ENCODE results near the gene RYR1. TPM values are rescaled to one million over a fixed set of nuclear protein-coding genes. Genes with fewer than 3 reads are reported as not detected.
"Not testable (repeated sequence)": the region's sequence is repeated elsewhere in the genome, so short reads cannot be mapped to it uniquely, and the experiment has no call there.

RYR1 gene
- total RNA-seq, 2 experiments from 2014 or later: 0.42 to 0.83 TPM

DNA sequence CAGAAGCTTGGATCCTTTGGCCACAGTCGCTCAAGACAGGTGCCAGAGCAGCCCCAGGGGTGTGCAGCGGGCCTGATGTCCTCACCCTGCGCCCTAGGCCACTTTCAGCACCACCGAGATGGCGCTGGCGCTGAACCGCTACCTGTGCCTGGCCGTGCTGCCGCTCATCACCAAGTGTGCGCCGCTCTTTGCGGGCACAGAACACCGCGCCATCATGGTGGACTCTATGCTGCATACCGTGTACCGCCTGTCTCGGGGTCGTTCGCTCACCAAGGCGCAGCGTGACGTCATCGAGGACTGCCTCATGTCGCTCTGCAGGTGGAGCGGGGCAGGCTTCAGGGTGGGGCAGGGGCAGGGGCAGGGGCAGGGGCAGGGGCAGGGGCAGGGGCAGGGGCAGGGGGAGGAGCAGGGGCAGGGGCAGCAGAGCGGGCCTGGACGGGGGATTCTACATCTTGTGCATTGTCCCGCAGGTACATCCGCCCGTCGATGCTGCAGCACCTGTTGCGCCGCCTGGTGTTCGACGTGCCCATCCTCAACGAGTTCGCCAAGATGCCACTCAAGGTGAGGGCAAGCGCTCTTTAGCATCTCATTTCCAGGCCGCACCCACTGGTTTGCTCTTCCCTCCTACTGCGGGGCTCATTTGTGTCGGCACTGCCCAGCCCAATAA lies 69.1 kb downstream of the RYR1 start:
- no peaks in the 10 kb centered on the region for H3K36me3 Mint-ChIP-seq (ENCODE audit: low read depth)
- ChIA-PET CTCF (no interaction called here), POLR2A (interaction anchor here (0.6 kb wide), 1 partner anchor 10 kb away, joined by 3 read pairs; no protein-coding TSS in a partner anchor)
- no peaks in the 10 kb centered on the region for H3K9me3 Mint-ChIP-seq (ENCODE audit: insufficient read depth)
- H3K4me1 Mint-ChIP-seq (ENCODE audit: low read depth): peaks cover 3% of the 10 kb centered on the region
- DNase-seq (no peak), ATAC-seq (no peak)
- no peak overlapping the region for H3K27ac Mint-ChIP-seq
- peaks cover 5% of the 10 kb centered on the region for H3K27me3 Mint-ChIP-seq (ENCODE audit: low read depth)
- no peak overlapping the region for H3K4me3 Mint-ChIP-seq

DNA sequence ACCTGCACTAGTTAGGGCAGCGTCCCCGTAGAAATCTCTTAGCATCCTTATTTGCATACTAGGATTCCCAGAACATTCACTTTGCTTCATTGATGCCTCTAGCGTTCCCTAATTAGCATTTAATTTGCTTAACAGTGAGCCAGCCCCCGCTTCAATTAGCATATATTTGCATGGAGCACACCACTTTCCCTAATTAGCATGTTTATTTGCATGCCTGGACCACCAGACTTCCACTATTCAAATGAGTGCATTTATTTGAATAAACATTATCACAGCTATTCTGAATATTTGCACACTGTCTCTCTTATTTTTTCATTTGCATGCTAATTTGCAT lies 69.6 kb downstream of the RYR1 start:
- DNase-seq (no peak), ATAC-seq (no peak)
- Mint-ChIP-seq H3K36me3 (ENCODE audit: low read depth) (no peaks in the 10 kb centered on the region), H3K4me1 (ENCODE audit: low read depth) (peaks cover 3% of the 10 kb centered on the region), H3K27me3 (ENCODE audit: low read depth) (peaks cover 7% of the 10 kb centered on the region), H3K27ac (no peak overlapping the region), H3K9me3 (ENCODE audit: insufficient read depth) (no peaks in the 10 kb centered on the region), H3K4me3 (no peak overlapping the region)
- POLR2A ChIA-PET: interaction anchor here (0.6 kb wide), 1 partner anchor 10 kb away, joined by 3 read pairs; no protein-coding TSS in a partner anchor
- CTCF ChIA-PET: interaction anchor here (0.7 kb wide), 1 partner anchor 422 kb away, joined by 3 read pairs; no protein-coding TSS in a partner anchor

DNA sequence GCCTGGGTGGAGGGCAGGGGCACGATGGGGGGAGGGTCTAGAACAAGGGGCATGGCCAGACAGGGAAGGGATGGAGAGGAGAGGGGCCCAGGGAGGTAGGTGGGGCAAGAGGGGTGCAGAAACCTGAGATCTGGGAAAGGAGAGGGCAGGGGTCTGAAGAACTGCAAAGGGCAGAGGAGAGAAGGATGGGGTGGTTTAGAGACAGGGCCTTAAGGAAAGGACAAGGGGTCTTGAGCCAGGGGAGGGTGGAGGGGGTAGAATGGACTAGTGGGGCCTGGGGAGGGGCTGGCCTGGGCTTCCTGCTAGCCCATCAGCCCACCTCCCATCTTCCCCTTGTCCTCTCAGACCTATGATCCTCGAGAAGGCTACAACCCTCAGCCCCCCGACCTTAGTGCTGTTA lies 72.5 kb downstream of the RYR1 start:
- POLR2A ChIA-PET: no interaction called here
- CTCF ChIA-PET: interaction anchor here (0.7 kb wide), 1 partner anchor 103 kb away, joined by 3 read pairs; the partner anchor contains the start of gene FAM98C
- no peak for DNase-seq

DNA sequence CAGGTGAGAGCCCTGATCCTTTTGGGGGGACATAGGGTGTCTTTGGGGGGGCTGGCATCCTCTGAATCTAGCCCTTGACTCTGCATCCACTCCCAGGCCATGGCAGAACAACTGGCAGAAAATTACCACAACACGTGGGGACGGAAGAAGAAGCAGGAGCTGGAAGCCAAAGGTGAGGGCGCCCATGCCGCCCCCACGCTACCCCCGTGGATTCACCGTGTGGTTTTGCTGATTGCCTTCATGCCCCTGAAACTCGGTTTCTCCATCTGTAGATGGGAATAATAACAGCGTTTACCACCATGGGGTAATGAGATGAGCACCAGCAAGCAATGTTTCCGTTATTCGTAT lies 72.9 kb downstream of the RYR1 start:
- no peaks in the 10 kb centered on the region for H3K9me3 Mint-ChIP-seq (ENCODE audit: insufficient read depth)
- H3K4me3 Mint-ChIP-seq: no peak overlapping the region
- no peaks in the 10 kb centered on the region for H3K36me3 Mint-ChIP-seq (ENCODE audit: low read depth)
- peaks cover 23% of the 10 kb centered on the region for H3K27me3 Mint-ChIP-seq (ENCODE audit: low read depth)
- POLR2A ChIA-PET: no interaction called here
- peaks cover 3% of the 10 kb centered on the region for H3K4me1 Mint-ChIP-seq (ENCODE audit: low read depth)
- no peak overlapping the region for H3K27ac Mint-ChIP-seq
- ATAC-seq (no peak), DNase-seq (no peak)
- CTCF ChIA-PET: interaction anchor here (0.7 kb wide), 1 partner anchor 104 kb away, joined by 3 read pairs; the partner anchor contains the start of gene FAM98C

More for the DNA sequence above, 72.5 kb downstream of the RYR1 start:
- Mint-ChIP-seq H3K36me3 (ENCODE audit: low read depth) (no peaks in the 10 kb centered on the region), H3K9me3 (ENCODE audit: insufficient read depth) (no peaks in the 10 kb centered on the region), H3K4me1 (ENCODE audit: low read depth) (peaks cover 3% of the 10 kb centered on the region), H3K27me3 (ENCODE audit: low read depth) (peaks cover 21% of the 10 kb centered on the region), H3K27ac (no peak overlapping the region), H3K4me3 (no peak overlapping the region)
- ATAC-seq: no peak

DNA sequence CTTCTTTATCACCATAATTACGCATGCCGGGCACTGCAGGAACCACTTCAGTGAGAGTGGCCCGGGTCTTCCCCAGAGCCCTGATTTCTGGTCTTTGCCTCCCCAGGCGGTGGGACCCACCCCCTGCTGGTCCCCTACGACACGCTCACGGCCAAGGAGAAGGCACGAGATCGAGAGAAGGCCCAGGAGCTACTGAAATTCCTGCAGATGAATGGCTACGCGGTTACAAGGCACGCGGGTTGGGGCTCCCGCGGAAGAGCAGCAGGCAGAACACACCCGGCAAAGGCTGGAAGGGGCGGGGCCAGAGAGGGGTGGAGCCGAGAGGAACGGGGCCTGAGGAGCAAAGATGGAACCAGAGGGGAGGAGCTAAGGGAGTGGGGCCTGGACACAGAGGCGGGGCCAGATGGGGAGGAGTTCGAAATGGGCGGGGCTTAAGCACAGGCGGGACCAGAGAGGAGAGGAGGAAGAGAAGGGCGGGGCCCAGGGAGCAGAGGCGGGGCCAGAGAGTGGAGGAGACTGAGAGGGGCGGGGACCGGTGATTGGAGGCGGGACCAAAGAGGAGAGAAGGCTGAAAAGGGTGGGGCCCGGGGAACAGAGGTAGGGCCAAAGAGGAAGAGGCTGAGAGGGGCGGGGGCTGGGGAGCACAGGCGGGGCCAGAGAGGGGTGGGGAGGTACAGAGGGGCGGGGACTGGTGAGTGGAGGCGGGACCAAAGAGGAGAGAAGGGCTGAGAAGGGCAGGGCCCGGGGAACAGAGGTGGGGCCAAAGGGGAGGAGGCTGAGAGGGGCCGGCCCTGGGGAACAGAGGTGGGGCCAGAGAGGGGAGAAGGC lies 73.4 kb downstream of the RYR1 start:
- CTCF ChIA-PET: interaction anchor here (0.7 kb wide), 1 partner anchor 104 kb away, joined by 3 read pairs; the partner anchor contains the start of gene FAM98C
- Mint-ChIP-seq H3K4me1 (ENCODE audit: low read depth) (peaks cover 3% of the 10 kb centered on the region), H3K27ac (no peak overlapping the region), H3K27me3 (ENCODE audit: low read depth) (peaks cover 27% of the 10 kb centered on the region), H3K9me3 (ENCODE audit: insufficient read depth) (no peaks in the 10 kb centered on the region), H3K36me3 (ENCODE audit: low read depth) (no peaks in the 10 kb centered on the region), H3K4me3 (no peak overlapping the region)
- POLR2A ChIA-PET: no interaction called here
- DNase-seq: peak; percentile 82
- ATAC-seq: peak; percentile 77

DNA sequence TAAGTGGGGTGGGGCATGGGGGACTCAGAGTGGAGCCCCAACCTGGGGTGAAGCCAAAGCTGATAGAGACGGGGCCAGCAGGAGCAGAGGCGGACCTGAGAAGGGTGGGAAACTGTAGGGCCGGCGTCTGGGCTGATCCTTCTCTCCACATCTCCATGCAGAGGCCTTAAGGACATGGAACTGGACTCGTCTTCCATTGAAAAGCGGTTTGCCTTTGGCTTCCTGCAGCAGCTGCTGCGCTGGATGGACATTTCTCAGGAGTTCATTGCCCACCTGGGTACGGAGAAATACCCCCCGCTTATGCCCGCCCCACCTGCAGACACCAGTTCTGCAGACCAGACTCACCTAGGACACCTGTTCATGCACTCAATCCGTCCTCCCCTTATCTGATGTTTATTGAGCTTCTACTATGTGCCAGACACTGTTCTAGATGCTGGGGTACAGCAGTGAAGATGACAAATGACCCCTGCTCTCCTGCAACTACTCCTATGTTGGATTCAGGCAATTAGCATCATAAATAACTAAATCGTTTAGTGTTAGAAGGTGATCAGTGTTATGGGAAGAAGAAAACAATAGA lies 74.1 kb downstream of the RYR1 start:
- ChIA-PET POLR2A (no interaction called here), CTCF (no interaction called here)
- Mint-ChIP-seq H3K4me3 (no peak overlapping the region), H3K4me1 (ENCODE audit: low read depth) (peaks cover 6% of the 10 kb centered on the region), H3K36me3 (ENCODE audit: low read depth) (no peaks in the 10 kb centered on the region), H3K9me3 (ENCODE audit: insufficient read depth) (no peaks in the 10 kb centered on the region), H3K27ac (no peak overlapping the region), H3K27me3 (ENCODE audit: low read depth) (peaks cover 27% of the 10 kb centered on the region)
- no peak for DNase-seq
- ATAC-seq: no peak

DNA sequence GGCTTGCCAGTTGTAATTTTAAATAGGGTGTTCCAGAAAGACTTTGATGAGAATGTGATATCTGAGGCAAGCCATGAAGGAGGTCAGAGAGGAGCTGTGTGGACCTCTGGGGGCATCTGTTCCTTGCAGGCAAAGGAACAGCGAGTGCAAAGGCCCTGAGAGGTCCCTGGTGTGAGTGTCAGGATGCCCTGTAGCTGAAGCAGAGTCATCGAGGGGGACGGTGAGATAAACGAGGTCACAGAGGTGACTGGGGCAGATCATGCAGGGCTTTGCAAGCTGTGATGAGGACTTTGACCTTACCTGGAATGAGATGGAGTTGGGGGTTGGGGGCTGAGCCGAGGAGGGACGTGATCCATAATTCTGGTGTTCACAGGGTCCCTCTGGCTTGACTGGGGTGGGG lies 75.0 kb downstream of the RYR1 start:
- no peak overlapping the region for H3K27ac Mint-ChIP-seq
- no peaks in the 10 kb centered on the region for H3K9me3 Mint-ChIP-seq (ENCODE audit: insufficient read depth)
- H3K4me3 Mint-ChIP-seq: no peak overlapping the region
- no peak for ATAC-seq
- peaks cover 12% of the 10 kb centered on the region for H3K4me1 Mint-ChIP-seq (ENCODE audit: low read depth)
- CTCF ChIA-PET: interaction anchor here (1.1 to 2.1 kb wide), 2 partner anchors 105 to 126 kb away, joined by 3 to 8 read pairs; partner anchors contain the start of gene FAM98C
- DNase-seq: no peak
- POLR2A ChIA-PET: no interaction called here
- H3K27me3 Mint-ChIP-seq (ENCODE audit: low read depth): peaks cover 27% of the 10 kb centered on the region
- no peaks in the 10 kb centered on the region for H3K36me3 Mint-ChIP-seq (ENCODE audit: low read depth)

DNA sequence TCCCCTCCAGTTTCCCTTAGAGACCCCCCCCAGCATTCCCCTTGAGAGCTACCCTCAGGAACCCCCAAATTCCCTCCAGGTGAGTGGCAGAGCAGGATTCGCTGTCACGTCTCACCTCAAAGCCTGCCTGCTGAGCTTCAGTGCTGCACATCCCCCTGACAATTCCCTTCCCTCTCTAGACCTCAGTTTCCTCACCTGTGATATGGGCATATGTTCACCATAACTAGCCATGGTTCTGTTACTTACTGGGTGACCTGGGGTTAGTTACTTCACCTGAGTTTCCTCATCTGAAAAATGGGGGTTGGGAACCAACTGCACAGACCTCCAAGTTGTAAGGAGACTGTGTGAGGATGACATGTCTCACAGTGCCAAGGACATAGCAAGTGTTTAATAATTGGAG lies 75.5 kb downstream of the RYR1 start:
- Mint-ChIP-seq H3K9me3 (ENCODE audit: insufficient read depth) (no peaks in the 10 kb centered on the region), H3K27ac (no peak overlapping the region), H3K36me3 (ENCODE audit: low read depth) (no peaks in the 10 kb centered on the region), H3K4me1 (ENCODE audit: low read depth) (peaks cover 17% of the 10 kb centered on the region), H3K27me3 (ENCODE audit: low read depth) (peaks cover 27% of the 10 kb centered on the region), H3K4me3 (no peak overlapping the region)
- DNase-seq (no peak), ATAC-seq (no peak)
- ChIA-PET CTCF (interaction anchor here (1.1 to 2.1 kb wide), 2 partner anchors 106 to 126 kb away, joined by 3 to 8 read pairs; partner anchors contain the start of gene FAM98C), POLR2A (no interaction called here)

DNA sequence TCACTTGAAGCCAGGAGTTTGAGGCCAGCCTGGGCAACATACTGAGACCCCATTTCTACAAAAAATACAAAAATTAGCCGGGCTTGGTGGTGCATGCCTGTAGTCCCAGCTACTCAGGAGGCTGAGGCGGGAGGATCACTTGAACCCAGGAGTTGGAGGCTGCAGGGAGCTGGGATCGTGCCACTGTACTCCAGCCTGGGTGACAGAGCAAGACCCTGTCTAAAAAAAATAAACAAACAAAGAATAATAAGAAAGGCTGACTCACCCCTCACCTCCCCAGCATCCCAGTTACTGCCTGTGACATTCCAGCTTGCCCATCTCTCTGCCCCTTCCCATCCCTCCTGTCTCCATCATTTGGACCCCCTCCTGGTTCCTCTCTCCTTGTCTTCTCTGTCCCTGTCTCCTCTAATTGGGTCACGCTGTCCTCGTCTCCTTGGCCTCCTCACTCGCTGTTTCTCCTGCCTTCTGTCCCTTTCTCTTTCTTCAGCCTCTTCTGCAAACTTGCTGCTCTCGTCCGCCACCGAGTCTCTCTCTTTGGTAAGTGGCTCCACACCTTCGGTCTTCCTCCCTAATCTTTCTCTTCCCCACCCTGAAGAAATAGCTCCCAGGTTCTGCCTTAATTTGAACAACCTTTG lies 77.7 kb downstream of the RYR1 start:
- no peak for DNase-seq
- no peaks in the 10 kb centered on the region for H3K9me3 Mint-ChIP-seq (ENCODE audit: insufficient read depth)
- ATAC-seq: no peak
- H3K4me3 Mint-ChIP-seq: no peak overlapping the region
- ChIA-PET CTCF (interaction anchor here (1.1 to 1.6 kb wide), 2 partner anchors 108 to 123 kb away, joined by 3 read pairs; partner anchors contain the start of gene FAM98C), POLR2A (no interaction called here)
- peaks cover 22% of the 10 kb centered on the region for H3K27me3 Mint-ChIP-seq (ENCODE audit: low read depth)
- no peaks in the 10 kb centered on the region for H3K36me3 Mint-ChIP-seq (ENCODE audit: low read depth)
- peaks cover 31% of the 10 kb centered on the region for H3K4me1 Mint-ChIP-seq (ENCODE audit: low read depth)
- peak overlapping the region; percentile 5 for H3K27ac Mint-ChIP-seq

DNA sequence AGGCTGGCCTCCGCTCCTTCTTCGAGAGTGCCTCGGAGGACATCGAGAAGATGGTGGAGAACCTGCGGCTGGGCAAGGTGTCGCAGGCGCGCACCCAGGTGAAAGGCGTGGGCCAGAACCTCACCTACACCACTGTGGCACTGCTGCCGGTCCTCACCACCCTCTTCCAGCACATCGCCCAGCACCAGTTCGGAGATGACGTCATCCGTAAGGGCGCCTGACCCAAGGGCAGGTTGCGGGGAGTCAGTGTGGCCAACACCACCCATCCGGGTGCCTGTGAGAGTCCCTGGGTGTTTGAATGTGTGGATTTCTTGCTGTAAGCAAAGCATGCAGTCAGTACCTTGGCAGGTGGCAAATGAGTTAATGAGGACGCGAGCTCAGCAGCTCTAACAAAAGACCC lies 78.8 kb downstream of the RYR1 start:
- CTCF ChIA-PET: interaction anchor here (1.6 to 4.0 kb wide), 3 partner anchors 32 to 122 kb away, joined by 3 to 46 read pairs (median 9); partner anchors contain the start of gene FAM98C
- H3K4me3 Mint-ChIP-seq: no peak overlapping the region
- ATAC-seq: no peak
- peaks cover 28% of the 10 kb centered on the region for H3K4me1 Mint-ChIP-seq (ENCODE audit: low read depth)
- peaks cover 30% of the 10 kb centered on the region for H3K27me3 Mint-ChIP-seq (ENCODE audit: low read depth)
- POLR2A ChIA-PET: no interaction called here
- H3K9me3 Mint-ChIP-seq (ENCODE audit: insufficient read depth): no peaks in the 10 kb centered on the region
- no peak overlapping the region for H3K27ac Mint-ChIP-seq
- DNase-seq: no peak
- H3K36me3 Mint-ChIP-seq (ENCODE audit: low read depth): no peaks in the 10 kb centered on the region

DNA sequence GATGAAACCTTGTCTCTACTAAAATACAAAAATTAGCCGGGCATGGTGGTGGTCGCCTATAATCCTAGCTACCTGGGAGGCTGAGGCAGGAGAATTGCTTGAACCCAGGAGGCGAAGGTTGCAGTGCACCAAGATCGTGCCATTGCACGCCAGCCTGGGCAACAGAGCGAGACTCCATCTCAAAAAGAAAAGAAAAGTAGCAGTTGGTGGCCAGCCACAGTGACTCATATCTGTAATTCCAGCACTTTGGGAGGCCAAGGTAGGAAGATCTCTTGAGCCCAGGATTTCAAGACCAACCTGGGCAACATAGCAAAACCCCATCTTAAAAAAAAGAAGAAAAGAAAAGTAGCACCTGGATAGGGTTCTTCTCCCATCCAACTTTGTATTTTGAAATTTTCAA lies 79.7 kb downstream of the RYR1 start:
- H3K4me3 Mint-ChIP-seq: not testable (repeated sequence)
- CTCF ChIA-PET: interaction anchor here (0.6 to 5.1 kb wide), 9 partner anchors 16 to 699 kb away, joined by 3 to 72 read pairs (median 9); partner anchors contain the start of genes EIF3K, FAM98C, MAP4K1 and MRPS12
- H3K27ac Mint-ChIP-seq: peak overlapping the region; percentile 34

More for the DNA sequence above, 79.7 kb downstream of the RYR1 start:
- POLR2A ChIA-PET; H3K9me3 Mint-ChIP-seq (ENCODE audit: insufficient read depth); ATAC-seq; H3K36me3 Mint-ChIP-seq (ENCODE audit: low read depth); DNase-seq: not testable (repeated sequence)
- H3K4me1 Mint-ChIP-seq (ENCODE audit: low read depth): peaks cover 30% of the 10 kb centered on the region
- peaks cover 30% of the 10 kb centered on the region for H3K27me3 Mint-ChIP-seq (ENCODE audit: low read depth)
